Measurements from ENCODE around the gene STK24.

Gene STK24

GRCh38 chr13:98433654-98434053 lies 143.3 kb downstream of the STK24 start:
- H3K4me3 ChIP-seq (ENCODE audit: low read length): no peak overlapping the region
- H3K27ac ChIP-seq (ENCODE audit: low read length): no peak overlapping the region
- H3F3A ChIP-seq (ENCODE audit: insufficient read depth, low read length): no peaks in the 10 kb centered on the region
- no peak overlapping the region for H3K9ac ChIP-seq (ENCODE audit: low read length)
- no peaks in the 10 kb centered on the region for H3K4me1 ChIP-seq (ENCODE audit: low read length)
- no peaks in the 10 kb centered on the region for H3K27me3 ChIP-seq (replicated peaks; ENCODE audit: insufficient read depth, low read length)
- DNase-seq: no peak
- no peaks in the 10 kb centered on the region for H3K79me2 ChIP-seq (ENCODE audit: low read length)
- H4K20me1 ChIP-seq (ENCODE audit: insufficient read depth, low read length): no peaks in the 10 kb centered on the region
- no peaks in the 10 kb centered on the region for H3K9me3 ChIP-seq (replicated peaks; ENCODE audit: insufficient read depth, low read length)
- no peak overlapping the region for H2AFZ ChIP-seq (ENCODE audit: low read length)
- no peak overlapping the region for H3K4me2 ChIP-seq (ENCODE audit: low read depth, low read length)
- TF ChIP-seq CTCF (IDR thresholded peaks at IDR 0.05; ENCODE audit: low read length) (no peak), EZH2phosphoT487 (IDR thresholded peaks at IDR 0.05; ENCODE audit: low read length) (no peak), EZH2 (optimal IDR thresholded peaks at IDR 0.05; ENCODE audit: low read depth, low read length) (no peak)
- H3K9me2 ChIP-seq (replicated peaks; ENCODE audit: insufficient read depth, low read length): no peaks in the 10 kb centered on the region
- H3K36me3 ChIP-seq (replicated peaks; ENCODE audit: insufficient read depth, low read length): no peaks in the 10 kb centered on the region

- no peaks in the 10 kb centered on the region for H3K9me3 ChIP-seq (replicated peaks; ENCODE audit: insufficient read depth, low read length)
- no peak overlapping the region for H3K27ac ChIP-seq (ENCODE audit: low read length)
- no peaks in the 10 kb centered on the region for H3K27me3 ChIP-seq (replicated peaks; ENCODE audit: insufficient read depth, low read length)
- H3K9me2 ChIP-seq (replicated peaks; ENCODE audit: insufficient read depth, low read length): no peaks in the 10 kb centered on the region
- H3K79me2 ChIP-seq (ENCODE audit: low read length): no peaks in the 10 kb centered on the region
- no peak overlapping the region for H3K4me3 ChIP-seq (ENCODE audit: low read length)
- H4K20me1 ChIP-seq (ENCODE audit: insufficient read depth, low read length): no peaks in the 10 kb centered on the region
- TF ChIP-seq EZH2 (optimal IDR thresholded peaks at IDR 0.05; ENCODE audit: low read depth, low read length) (no peak), CTCF (IDR thresholded peaks at IDR 0.05; ENCODE audit: low read length) (no peak), EZH2phosphoT487 (IDR thresholded peaks at IDR 0.05; ENCODE audit: low read length) (no peak)
- H3K4me2 ChIP-seq (ENCODE audit: low read depth, low read length): no peak overlapping the region
- no peak overlapping the region for H2AFZ ChIP-seq (ENCODE audit: low read length)
- H3F3A ChIP-seq (ENCODE audit: insufficient read depth, low read length): no peaks in the 10 kb centered on the region
- DNase-seq: no peak
- H3K4me1 ChIP-seq (ENCODE audit: low read length): no peaks in the 10 kb centered on the region
- H3K36me3 ChIP-seq (replicated peaks; ENCODE audit: insufficient read depth, low read length): no peaks in the 10 kb centered on the region
- no peak overlapping the region for H3K9ac ChIP-seq (ENCODE audit: low read length)
Measured at GRCh38 chr13:98432638-98433037, 144.3 kb downstream of the STK24 start.

- Histone ChIP-seq H3K36me3 (replicated peaks; ENCODE audit: insufficient read depth, low read length) (no peaks in the 10 kb centered on the region), H3K9me3 (replicated peaks; ENCODE audit: insufficient read depth, low read length) (no peaks in the 10 kb centered on the region), H3K4me2 (ENCODE audit: low read depth, low read length) (no peak overlapping the region), H3K9ac (ENCODE audit: low read length) (no peak overlapping the region), H3F3A (ENCODE audit: insufficient read depth, low read length) (no peaks in the 10 kb centered on the region), H3K4me3 (ENCODE audit: low read length) (no peak overlapping the region), H3K4me1 (ENCODE audit: low read length) (no peaks in the 10 kb centered on the region), H3K9me2 (replicated peaks; ENCODE audit: insufficient read depth, low read length) (no peaks in the 10 kb centered on the region), H3K79me2 (ENCODE audit: low read length) (no peaks in the 10 kb centered on the region), H3K27me3 (replicated peaks; ENCODE audit: insufficient read depth, low read length) (no peaks in the 10 kb centered on the region), H4K20me1 (ENCODE audit: insufficient read depth, low read length) (no peaks in the 10 kb centered on the region), H3K27ac (ENCODE audit: low read length) (no peak overlapping the region), H2AFZ (ENCODE audit: low read length) (no peak overlapping the region)
- TF ChIP-seq EZH2phosphoT487 (IDR thresholded peaks at IDR 0.05; ENCODE audit: low read length) (no peak), EZH2 (optimal IDR thresholded peaks at IDR 0.05; ENCODE audit: low read depth, low read length) (no peak), CTCF (IDR thresholded peaks at IDR 0.05; ENCODE audit: low read length) (no peak)
- no peak for DNase-seq
Measured at GRCh38 chr13:98429977-98430736, 146.8 kb downstream of the STK24 start.

Measured in MM.1S (cell line).